HL-60 (cell line): ENCODE measurements around the gene ADARB1.
A peak's percentile ranks its signal among the peaks of the same experiment; 100 is the strongest.

Experiments used
- DNase-seq, 2 experiments: peaks; one replicate each; pipeline ENCODE4 v3.0.0-alpha.2; 2010 to 2020; ENCODE audit warnings: low read depth in 1 of 2, low spot score in 1 of 2
- H3K27ac ChIP-seq: fragments of 250-450 bp; sonication (Bioruptor Pico); replicated peaks from 2 replicates; pipeline ENCODE4 v1.5.1; 2020; ENCODE audit warnings: mild to moderate bottlenecking, moderate library complexity
- H3K27me3 ChIP-seq: fragments of 250-450 bp; sonication (Bioruptor Pico); 2 replicates; pipeline ENCODE4 v1.5.1; 2021; ENCODE audit warnings: mild to moderate bottlenecking, moderate library complexity; ENCODE audit not compliant: insufficient read depth, poor library complexity, severe bottlenecking
- H3K4me3 ChIP-seq: replicated peaks from 2 replicates; pipeline ENCODE4 v1.5.1; 2011; ENCODE audit warnings: mild to moderate bottlenecking, control low read depth, low read length; ENCODE audit not compliant: insufficient read depth
- GABPA ChIP-seq: IDR thresholded peaks from 2 replicates; pipeline ENCODE4 v1.6.1; 2012; ENCODE audit warnings: low read depth
- POLR2AphosphoS5 ChIP-seq: IDR thresholded peaks from 2 replicates; pipeline ENCODE4 v1.6.1; 2012; ENCODE audit warnings: low read depth
- SPI1 ChIP-seq: IDR thresholded peaks from 2 replicates; pipeline ENCODE4 v1.6.1; 2012; ENCODE audit warnings: low read depth, mild to moderate bottlenecking, borderline replicate concordance
- TF ChIP-seq, protein P1 (sequence below): IDR thresholded peaks from one replicate; pipeline ENCODE4 v1.5.1; 2011; ENCODE audit warnings: low read length, control low read depth, inconsistent platforms; ENCODE audit not compliant: insufficient read depth
- TF ChIP-seq, protein P2 (sequence below): IDR thresholded peaks from 2 replicates; pipeline ENCODE4 v1.6.1; 2012; ENCODE audit warnings: low read depth; ENCODE audit not compliant: insufficient replicate concordance

Gene ADARB1

DNA sequence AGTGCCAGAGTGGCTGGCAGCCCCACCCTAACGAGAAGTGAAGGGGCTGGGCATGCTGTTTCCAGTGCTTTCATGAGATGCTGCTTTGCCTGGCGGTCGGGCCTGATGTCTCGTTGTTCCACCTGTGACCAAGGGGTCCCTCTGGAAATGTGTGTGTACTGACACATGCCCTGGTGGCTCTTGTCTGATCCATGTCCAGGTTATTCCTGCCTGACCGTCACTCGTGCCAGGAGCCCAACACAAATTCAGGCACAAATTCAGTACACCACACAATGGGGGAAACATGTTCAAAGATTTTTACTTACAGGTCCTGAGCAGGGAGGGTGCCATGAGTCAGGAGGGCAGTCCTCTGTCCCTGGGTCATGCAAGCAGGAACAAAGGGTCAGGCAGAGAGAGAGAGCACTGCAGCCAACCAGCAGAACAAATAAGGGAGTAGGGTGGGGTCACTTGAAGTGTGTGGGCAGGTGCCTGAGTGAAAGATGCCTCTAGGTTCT, 76.3 kb downstream of the ADARB1 start:
- DNase-seq, result no peak
- no peak overlapping the region for H3K27ac ChIP-seq
- no peak overlapping the region for H3K4me3 ChIP-seq
- TF ChIP-seq POLR2AphosphoS5, result no peak
- TF ChIP-seq, protein P1, sequence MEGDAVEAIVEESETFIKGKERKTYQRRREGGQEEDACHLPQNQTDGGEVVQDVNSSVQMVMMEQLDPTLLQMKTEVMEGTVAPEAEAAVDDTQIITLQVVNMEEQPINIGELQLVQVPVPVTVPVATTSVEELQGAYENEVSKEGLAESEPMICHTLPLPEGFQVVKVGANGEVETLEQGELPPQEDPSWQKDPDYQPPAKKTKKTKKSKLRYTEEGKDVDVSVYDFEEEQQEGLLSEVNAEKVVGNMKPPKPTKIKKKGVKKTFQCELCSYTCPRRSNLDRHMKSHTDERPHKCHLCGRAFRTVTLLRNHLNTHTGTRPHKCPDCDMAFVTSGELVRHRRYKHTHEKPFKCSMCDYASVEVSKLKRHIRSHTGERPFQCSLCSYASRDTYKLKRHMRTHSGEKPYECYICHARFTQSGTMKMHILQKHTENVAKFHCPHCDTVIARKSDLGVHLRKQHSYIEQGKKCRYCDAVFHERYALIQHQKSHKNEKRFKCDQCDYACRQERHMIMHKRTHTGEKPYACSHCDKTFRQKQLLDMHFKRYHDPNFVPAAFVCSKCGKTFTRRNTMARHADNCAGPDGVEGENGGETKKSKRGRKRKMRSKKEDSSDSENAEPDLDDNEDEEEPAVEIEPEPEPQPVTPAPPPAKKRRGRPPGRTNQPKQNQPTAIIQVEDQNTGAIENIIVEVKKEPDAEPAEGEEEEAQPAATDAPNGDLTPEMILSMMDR, result no peak
- no peaks in the 10 kb centered on the region for H3K27me3 ChIP-seq

DNA sequence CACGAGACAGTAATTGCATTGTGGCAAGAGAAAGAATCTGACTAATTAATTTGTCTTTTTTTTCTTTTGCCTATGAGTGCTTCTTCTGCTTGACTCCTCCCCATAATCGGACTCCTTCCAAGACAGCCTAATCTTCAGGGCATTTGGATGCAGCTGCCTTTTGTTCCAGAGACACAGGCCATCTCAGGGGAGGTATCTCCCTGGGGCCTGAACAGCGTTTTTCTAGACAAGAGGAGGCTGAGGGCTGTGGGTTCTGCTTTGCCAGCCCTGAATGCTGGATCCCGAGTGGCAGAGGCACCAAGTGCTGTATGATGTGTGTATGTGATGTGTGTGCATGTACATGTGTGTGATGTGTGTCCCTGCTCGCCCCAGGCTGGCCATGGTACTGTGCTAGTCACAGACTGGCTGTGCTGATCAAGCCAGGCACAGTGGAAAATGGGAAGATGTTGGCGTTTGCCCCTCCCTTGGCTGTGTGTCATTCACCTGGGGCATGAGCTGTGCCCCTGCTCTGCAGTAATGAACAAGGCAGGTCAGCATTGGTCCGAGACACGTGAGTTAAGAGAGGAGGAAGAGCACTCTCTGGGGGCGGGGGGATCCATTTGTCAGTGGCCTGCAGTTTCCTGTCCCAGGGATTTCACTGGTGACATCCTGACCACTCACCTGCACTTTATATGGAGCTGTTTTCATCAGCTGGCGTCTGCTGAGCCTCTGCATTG, 77.2 kb downstream of the ADARB1 start:
- H3K27ac ChIP-seq, result peak overlapping the region; percentile 71
- TF ChIP-seq GABPA (no peak), POLR2AphosphoS5 (no peak), SPI1 (no peak)
- TF ChIP-seq, protein P1, result no peak
- TF ChIP-seq, protein P2, sequence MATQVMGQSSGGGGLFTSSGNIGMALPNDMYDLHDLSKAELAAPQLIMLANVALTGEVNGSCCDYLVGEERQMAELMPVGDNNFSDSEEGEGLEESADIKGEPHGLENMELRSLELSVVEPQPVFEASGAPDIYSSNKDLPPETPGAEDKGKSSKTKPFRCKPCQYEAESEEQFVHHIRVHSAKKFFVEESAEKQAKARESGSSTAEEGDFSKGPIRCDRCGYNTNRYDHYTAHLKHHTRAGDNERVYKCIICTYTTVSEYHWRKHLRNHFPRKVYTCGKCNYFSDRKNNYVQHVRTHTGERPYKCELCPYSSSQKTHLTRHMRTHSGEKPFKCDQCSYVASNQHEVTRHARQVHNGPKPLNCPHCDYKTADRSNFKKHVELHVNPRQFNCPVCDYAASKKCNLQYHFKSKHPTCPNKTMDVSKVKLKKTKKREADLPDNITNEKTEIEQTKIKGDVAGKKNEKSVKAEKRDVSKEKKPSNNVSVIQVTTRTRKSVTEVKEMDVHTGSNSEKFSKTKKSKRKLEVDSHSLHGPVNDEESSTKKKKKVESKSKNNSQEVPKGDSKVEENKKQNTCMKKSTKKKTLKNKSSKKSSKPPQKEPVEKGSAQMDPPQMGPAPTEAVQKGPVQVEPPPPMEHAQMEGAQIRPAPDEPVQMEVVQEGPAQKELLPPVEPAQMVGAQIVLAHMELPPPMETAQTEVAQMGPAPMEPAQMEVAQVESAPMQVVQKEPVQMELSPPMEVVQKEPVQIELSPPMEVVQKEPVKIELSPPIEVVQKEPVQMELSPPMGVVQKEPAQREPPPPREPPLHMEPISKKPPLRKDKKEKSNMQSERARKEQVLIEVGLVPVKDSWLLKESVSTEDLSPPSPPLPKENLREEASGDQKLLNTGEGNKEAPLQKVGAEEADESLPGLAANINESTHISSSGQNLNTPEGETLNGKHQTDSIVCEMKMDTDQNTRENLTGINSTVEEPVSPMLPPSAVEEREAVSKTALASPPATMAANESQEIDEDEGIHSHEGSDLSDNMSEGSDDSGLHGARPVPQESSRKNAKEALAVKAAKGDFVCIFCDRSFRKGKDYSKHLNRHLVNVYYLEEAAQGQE, result no peak
- DNase-seq, result peak in 1 of 2 experiments; percentile 28

DNA sequence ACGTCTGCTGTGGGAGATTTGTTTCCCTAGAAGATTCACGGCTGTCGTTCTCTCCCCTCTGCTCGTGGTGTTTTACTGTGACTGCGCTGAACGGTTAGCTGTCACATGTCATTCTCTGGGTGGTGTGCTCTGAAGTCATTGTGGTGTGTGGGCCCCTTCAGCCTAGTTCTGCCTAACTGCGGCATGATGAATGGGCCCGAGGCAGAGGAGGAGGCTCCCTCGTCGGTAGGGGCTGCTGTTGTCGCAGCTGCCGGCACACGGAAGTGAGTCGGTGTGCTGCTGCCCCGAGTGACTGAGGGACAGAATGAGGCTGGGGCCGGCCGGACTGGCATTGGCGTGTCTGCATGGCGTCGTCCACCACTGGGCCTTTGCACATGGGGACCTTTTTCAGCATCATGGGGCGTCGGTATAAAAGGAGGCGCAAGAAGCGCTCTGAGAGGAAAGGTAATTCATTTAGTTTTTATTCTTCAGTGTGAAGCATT, 77.9 kb downstream of the ADARB1 start:
- Histone ChIP-seq H3K27ac (peak overlapping the region; percentile 71), H3K27me3 (no peaks in the 10 kb centered on the region), H3K4me3 (peak overlapping the region; percentile 24)
- DNase-seq, result peak; percentile 68 to 93
- TF ChIP-seq, protein P1, result peak; percentile 66
- TF ChIP-seq POLR2AphosphoS5, result peak; percentile 89
- no peak for TF ChIP-seq GABPA
- TF ChIP-seq, protein P2, result no peak
- TF ChIP-seq SPI1, result peak; percentile 39; the same call in 1 of the 2 replicates

More for the DNA sequence above, 77.2 kb downstream of the ADARB1 start:
- Histone ChIP-seq H3K4me3 (no peak overlapping the region), H3K27me3 (no peaks in the 10 kb centered on the region)
